Lower leg skin (tissue), 3 donors: Measurements from ENCODE around the gene ZDHHC3.

ENCODE experiments used
- POLR2A ChIP-seq, 2 donors: fragments of 450-650 bp; IDR thresholded peaks; one replicate each; pipeline ENCODE4 v1.6.1; 2016 to 2017; ENCODE audit warnings: antibody characterized with exemption in 2 of 2, mild to moderate bottlenecking in 1 of 2, moderate library complexity in 1 of 2
- TF ChIP-seq, protein P1 (sequence below), 3 donors: fragments of 450-650 bp; IDR thresholded peaks; one replicate each; pipeline ENCODE4 v1.5.1; 2016; ENCODE audit warnings: antibody characterized with exemption in 3 of 3, mild to moderate bottlenecking in 3 of 3, moderate library complexity in 2 of 3

DNA sequence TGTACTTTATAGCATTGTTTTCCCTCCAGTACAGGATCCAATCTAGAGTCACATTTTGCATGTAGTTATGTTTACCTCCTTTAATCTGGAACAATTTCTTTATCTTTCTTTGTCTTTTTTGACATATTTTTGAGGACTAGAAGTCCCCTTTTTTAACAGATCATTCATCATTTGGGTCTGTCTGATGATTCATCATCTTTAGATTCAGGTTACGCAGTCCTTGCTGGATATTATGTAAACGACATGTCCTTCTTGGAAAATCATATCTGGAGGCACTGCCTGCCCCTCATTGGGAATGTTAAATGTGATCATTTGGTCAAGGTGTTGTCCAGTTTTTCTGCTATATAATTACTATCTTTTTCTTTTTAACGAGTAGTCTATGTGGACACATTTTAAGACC, 83.3 kb downstream of the ZDHHC3 start:
- TF ChIP-seq, protein P1, sequence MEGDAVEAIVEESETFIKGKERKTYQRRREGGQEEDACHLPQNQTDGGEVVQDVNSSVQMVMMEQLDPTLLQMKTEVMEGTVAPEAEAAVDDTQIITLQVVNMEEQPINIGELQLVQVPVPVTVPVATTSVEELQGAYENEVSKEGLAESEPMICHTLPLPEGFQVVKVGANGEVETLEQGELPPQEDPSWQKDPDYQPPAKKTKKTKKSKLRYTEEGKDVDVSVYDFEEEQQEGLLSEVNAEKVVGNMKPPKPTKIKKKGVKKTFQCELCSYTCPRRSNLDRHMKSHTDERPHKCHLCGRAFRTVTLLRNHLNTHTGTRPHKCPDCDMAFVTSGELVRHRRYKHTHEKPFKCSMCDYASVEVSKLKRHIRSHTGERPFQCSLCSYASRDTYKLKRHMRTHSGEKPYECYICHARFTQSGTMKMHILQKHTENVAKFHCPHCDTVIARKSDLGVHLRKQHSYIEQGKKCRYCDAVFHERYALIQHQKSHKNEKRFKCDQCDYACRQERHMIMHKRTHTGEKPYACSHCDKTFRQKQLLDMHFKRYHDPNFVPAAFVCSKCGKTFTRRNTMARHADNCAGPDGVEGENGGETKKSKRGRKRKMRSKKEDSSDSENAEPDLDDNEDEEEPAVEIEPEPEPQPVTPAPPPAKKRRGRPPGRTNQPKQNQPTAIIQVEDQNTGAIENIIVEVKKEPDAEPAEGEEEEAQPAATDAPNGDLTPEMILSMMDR (IDR thresholded peaks at IDR 0.05) = no peak
- TF ChIP-seq POLR2A (IDR thresholded peaks at IDR 0.05) = no peak
